Colonic mucosa (tissue), 4 donors: ENCODE data around the gene CHMP4B. TPM values are rescaled to one million over a fixed set of nuclear protein-coding genes. Genes with fewer than 3 reads are reported as not detected.

ENCODE experiments used
- DNase-seq: peaks from one replicate; pipeline ENCODE4 v3.0.0-alpha.2; 2020
- H3K27ac ChIP-seq: fragments of 200-600 bp; one replicate; pipeline ENCODE4 v1.8.0; 2021
- H3K27me3 ChIP-seq: fragments of 200-600 bp; one replicate; pipeline ENCODE4 v1.8.0; 2021
- H3K36me3 ChIP-seq: fragments of 200-600 bp; one replicate; pipeline ENCODE4 v1.8.0; 2021
- H3K4me1 ChIP-seq: fragments of 200-600 bp; one replicate; pipeline ENCODE4 v1.8.0; 2021; ENCODE audit warnings: mild to moderate bottlenecking
- H3K4me3 ChIP-seq: fragments of 200-600 bp; one replicate; pipeline ENCODE4 v1.8.0; 2021
- H3K9ac ChIP-seq, 2 donors: one replicate each; pipeline ENCODE4 v1.7.0; 2013; ENCODE audit warnings: control low read depth in 2 of 2, low read depth in 2 of 2, low read length in 2 of 2
- H3K9me3 ChIP-seq: fragments of 200-600 bp; one replicate; pipeline ENCODE4 v1.8.0; 2021
- CTCF ChIP-seq: fragments of 200-600 bp; IDR thresholded peaks from one replicate; pipeline ENCODE4 v1.8.0; 2022; ENCODE audit warnings: antibody characterized with exemption, mild to moderate bottlenecking
- intact Hi-C: fragments of 100-400 bp; cut with DNase I; formaldehyde crosslinking; loops from one replicate; pipeline ENCODE4 v1.14.1; 2022
- total RNA-seq, 2 donors: library from RNA; stranded (reverse); fragmentation: NEBNext Ultra II Directional in 1 of 2; extraction: Animal tissue kit (Norgen Biotek cat#: 25700) in 1 of 2; gene quantifications; one replicate each; pipeline ENCODE4 v1.2.1, GENCODE V29; 2021
- donor health status: healthy.
- donor health status: DM: no; HTN: no; CAD: no.
- donor health status: DM: no; HTN: no; CAD: no.

CHMP4B gene
- total RNA-seq, 2 donors from 2014 or later, result 165 to 227 TPM

- H3K36me3 ChIP-seq, result no peaks in the 10 kb centered on the region
- peaks cover 5% of the 10 kb centered on the region for H3K4me1 ChIP-seq
- no peak for TF ChIP-seq CTCF
Observed at GRCh38 chr20:33789109-33789857, 21.9 kb upstream of the CHMP4B start.

GRCh38 chr20:33789858-33790182 is 21.3 kb upstream of the CHMP4B start:
- TF ChIP-seq CTCF, result no peak
- H3K4me1 ChIP-seq, result peaks cover 5% of the 10 kb centered on the region
- intact Hi-C loops, result loop anchor here (5.0 to 10.0 kb wide), 2 partner anchors 58 to 115 kb away; partner anchors contain the start of gene ZNF341
- no peaks in the 10 kb centered on the region for H3K9me3 ChIP-seq
- H3K4me3 ChIP-seq, result no peak overlapping the region
- H3K27ac ChIP-seq, result peak overlapping the region; percentile 84
- H3K9ac ChIP-seq, result peak overlapping the region in 1 of 2 donors; percentile 79
- no peaks in the 10 kb centered on the region for H3K27me3 ChIP-seq
- H3K36me3 ChIP-seq, result no peaks in the 10 kb centered on the region
- DNase-seq, result no peak

More at GRCh38 chr20:33789109-33789857, 21.9 kb upstream of the CHMP4B start:
- DNase-seq, result peak; percentile 95
- intact Hi-C loops, result loop anchor here (5.0 kb wide), 1 partner anchor 57 kb away; the partner anchor contains the start of gene ZNF341
- Histone ChIP-seq H3K27me3 (no peaks in the 10 kb centered on the region), H3K27ac (peak overlapping the region; percentile 84), H3K9me3 (no peaks in the 10 kb centered on the region), H3K4me3 (no peak overlapping the region), H3K9ac (peak overlapping the region; percentile 38 to 79)

GRCh38 chr20:33790566-33790965 is 20.6 kb upstream of the CHMP4B start:
- H3K4me1 ChIP-seq, result peaks cover 5% of the 10 kb centered on the region
- peak overlapping the region; percentile 27 to 51 for H3K9ac ChIP-seq
- TF ChIP-seq CTCF, result no peak
- no peaks in the 10 kb centered on the region for H3K27me3 ChIP-seq
- peak; percentile 87 for DNase-seq
- H3K9me3 ChIP-seq, result no peaks in the 10 kb centered on the region
- H3K4me3 ChIP-seq, result no peak overlapping the region
- intact Hi-C loops, result loop anchor here (10.0 kb wide), 1 partner anchor 114 kb away; no protein-coding TSS in a partner anchor
- peak overlapping the region; percentile 84 for H3K27ac ChIP-seq
- H3K36me3 ChIP-seq, result no peaks in the 10 kb centered on the region

GRCh38 chr20:33791021-33791420 is 20.1 kb upstream of the CHMP4B start:
- Histone ChIP-seq H3K4me1 (peaks cover 5% of the 10 kb centered on the region), H3K27me3 (no peaks in the 10 kb centered on the region), H3K9me3 (no peaks in the 10 kb centered on the region), H3K36me3 (no peaks in the 10 kb centered on the region), H3K27ac (no peak overlapping the region), H3K9ac (peak overlapping the region; percentile 27 to 51), H3K4me3 (no peak overlapping the region)
- no peak for TF ChIP-seq CTCF
- intact Hi-C loops, result loop anchor here (10.0 kb wide), 1 partner anchor 114 kb away; no protein-coding TSS in a partner anchor
- peak; percentile 26 for DNase-seq

- no peak overlapping the region for H3K4me3 ChIP-seq
- H3K27me3 ChIP-seq, result no peaks in the 10 kb centered on the region
- intact Hi-C loops, result loop anchor here (10.0 kb wide), 1 partner anchor 113 kb away; no protein-coding TSS in a partner anchor
- no peak for DNase-seq
- H3K9ac ChIP-seq, result peak overlapping the region in 1 of 2 donors; percentile 39
- peaks cover 5% of the 10 kb centered on the region for H3K4me1 ChIP-seq
- H3K36me3 ChIP-seq, result no peaks in the 10 kb centered on the region
- H3K9me3 ChIP-seq, result no peaks in the 10 kb centered on the region
- no peak for TF ChIP-seq CTCF
- H3K27ac ChIP-seq, result no peak overlapping the region
Observed at GRCh38 chr20:33791540-33791939, 19.6 kb upstream of the CHMP4B start.
